Measurements from ENCODE around the gene FLNA.
A peak's percentile ranks its signal among the peaks of the same experiment; 100 is the strongest.
"Not testable (repeated sequence)": the region's sequence is repeated elsewhere in the genome, so short reads cannot be mapped to it uniquely, and the experiment has no call there.

FLNA gene

DNA sequence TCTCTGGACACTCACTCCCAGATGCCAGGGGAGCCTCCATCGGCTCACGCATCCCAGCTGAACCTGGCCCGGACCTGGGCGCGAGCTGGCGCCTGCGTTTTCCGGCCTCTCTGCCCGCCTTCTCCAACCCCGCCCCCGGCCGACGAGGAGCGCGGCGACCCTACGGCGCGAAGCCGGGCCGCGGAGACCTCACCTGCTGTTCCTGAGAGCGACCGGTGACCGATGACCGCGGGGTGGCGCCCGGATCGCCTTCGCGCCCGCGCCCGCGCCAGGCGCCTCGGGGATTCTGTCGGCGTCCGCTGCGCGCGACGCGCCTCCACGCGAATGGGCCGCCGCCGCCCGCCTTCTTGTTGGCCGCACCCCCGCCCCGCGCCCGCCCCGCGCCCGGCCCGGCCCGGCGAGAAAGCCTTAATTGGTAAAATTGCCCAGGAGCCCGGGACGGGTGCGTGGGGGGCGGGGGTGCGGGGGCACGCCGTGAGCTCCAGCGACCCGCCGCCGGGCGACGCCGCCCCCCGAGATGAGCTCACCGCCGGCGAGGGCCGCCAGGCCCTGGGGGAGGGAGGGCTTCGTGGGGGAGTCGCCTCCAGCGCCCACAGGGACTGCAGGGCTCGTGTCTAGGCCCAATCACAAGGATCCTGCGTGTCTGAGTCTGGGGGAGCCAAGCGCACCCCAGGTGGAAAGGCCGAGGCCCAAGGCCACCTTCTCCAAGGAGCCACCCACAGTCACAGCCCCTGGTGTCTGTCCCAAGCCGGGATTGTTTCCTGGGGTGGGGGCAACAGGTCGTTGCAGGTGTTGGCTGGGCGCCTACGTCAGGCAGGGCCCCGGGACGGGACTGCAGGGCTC, at the start of gene FLNA:
TSS of gene FLNA (minus strand) at position 322 of the 843 bp plus-strand sequence. CDS start 3,389 bp downstream, outside the sequence.
- no peak for DNase-seq

GRCh38 chrX:154420402-154420756, 45.9 kb upstream of the FLNA start:
- DNase-seq, result no peak

DNA sequence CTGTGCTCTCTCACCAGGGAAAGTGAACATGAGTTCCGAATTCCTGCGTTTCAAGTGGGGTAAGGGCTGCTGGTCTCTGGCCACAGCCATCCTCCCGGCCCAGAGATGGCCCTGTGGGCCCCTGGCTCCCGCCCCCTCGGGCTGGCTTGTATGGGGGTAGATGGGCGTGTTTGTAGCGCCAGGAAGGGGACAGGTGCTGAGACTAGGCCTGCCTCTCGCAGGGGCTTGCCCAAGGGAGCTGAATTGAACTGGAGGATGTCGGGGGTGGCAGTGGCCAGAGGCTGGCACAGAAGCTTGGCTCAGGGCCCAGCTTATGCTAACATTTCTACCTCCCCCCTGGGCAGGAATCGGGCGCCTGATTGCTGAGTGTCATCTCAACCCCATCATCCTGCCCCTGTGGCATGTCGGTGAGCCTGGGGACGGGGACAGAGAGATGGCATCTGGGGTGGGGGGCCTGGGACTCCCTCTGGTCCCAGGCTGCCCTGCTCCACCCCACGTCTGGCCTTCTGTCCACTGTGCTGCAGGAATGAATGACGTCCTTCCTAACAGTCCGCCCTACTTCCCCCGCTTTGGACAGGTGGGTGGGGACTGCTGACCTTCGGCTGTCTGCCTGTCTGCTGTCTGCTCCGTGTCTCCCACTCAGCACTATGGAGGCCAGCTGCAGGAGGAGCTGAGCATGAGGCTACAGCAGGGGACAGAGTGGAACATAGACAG, 45.4 kb upstream of the FLNA start:
- DNase-seq, result no peak

GRCh38 chrX:154419189-154419588, 44.8 kb upstream of the FLNA start:
- no peak for DNase-seq

DNA sequence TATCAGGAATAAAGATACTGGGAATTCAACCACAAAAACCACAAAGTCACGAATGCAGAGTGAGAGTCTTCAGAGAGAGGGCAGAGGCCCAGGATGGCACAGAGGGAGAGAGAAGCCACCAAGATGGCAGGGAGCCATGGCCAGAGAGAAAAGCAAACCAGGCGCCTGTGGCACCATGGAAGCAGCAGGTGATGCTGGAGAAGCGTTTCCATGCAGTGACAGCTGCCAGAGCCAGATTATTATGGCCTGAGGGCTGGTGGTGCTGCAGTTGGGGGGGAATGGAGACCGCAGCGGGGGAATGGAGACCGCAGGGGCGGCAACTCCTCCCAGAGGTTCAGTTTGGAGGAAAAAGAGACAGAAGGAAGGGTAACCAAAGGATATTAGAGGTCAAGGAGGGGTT, 42.7 kb upstream of the FLNA start:
- DNase-seq, result no peak

- DNase-seq, result no peak
Observed at GRCh38 chrX:154413142-154413541, 38.7 kb upstream of the FLNA start.

- peak; percentile 39 for DNase-seq
Observed at GRCh38 chrX:154412468-154412867, 38.0 kb upstream of the FLNA start.

GRCh38 chrX:154411981-154412340, 37.5 kb upstream of the FLNA start:
- peak; percentile 11 for DNase-seq

- peak; percentile 78 for DNase-seq
Observed at GRCh38 chrX:154409222-154409871, 34.9 kb upstream of the FLNA start, which contains the start of gene DNASE1L1. Gene DNASE1L1, minus strand, starts transcription at chrX:154409254. Its CDS starts 3,686 bp downstream, at chrX:154405568.

DNA sequence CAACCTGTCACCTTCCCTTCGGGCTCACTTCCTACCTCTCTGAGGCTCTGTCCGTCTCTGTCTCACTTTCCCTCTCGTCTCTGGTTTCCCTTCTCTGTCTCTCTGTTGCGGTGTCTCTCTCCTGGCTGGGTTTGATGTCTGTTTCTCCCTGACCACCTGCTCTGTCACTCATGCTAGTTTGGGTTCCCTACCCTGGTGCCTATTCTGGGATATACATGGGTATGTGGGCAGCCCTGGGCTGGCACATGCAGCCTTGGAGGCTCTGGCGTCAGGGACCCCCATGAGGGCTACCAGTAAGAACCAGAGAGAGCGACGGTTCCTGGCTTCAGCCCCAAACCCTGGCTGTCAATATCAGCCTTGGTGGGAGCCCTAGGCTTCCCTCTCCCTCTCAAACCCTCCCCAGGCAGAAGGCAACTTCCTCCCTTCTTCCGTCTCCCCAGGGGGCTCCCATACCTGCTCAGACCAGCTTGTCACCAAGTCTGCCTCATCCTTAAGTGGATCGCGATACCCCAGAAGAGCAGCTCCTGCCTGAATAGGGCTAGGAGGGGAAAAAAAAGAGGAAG, 34.3 kb upstream of the FLNA start:
- DNase-seq, result no peak

DNA sequence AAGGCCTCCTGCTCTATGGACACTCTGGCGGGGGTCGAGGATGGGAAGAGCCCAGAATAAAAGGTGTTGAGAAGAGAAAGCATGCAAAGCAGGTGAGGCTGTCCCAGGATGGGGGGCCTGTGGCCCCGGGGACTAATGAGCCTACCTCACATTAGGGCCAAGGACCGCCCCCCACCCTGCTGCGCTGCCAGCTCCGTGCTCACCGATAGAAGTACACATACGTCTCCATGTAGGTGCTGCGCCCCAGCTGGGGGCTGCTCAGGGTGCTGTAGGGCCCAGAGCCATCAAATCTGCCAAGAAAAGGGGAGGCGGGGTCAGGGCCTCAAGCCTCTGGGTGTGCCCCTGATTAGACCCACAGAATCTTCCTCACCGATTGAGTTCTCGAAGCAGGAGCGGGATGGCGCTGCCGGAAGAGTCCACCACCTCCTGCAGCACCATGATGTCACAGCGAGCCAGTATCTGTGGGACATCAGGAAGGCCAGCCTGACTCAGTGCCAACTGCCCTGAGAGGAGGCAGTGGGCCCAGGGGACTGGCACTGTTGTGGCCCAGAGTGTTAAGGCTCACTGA, 30.3 kb upstream of the FLNA start:
- no peak for DNase-seq

- no peak for DNase-seq
Observed at GRCh38 chrX:154403858-154404257, 29.4 kb upstream of the FLNA start.

DNA sequence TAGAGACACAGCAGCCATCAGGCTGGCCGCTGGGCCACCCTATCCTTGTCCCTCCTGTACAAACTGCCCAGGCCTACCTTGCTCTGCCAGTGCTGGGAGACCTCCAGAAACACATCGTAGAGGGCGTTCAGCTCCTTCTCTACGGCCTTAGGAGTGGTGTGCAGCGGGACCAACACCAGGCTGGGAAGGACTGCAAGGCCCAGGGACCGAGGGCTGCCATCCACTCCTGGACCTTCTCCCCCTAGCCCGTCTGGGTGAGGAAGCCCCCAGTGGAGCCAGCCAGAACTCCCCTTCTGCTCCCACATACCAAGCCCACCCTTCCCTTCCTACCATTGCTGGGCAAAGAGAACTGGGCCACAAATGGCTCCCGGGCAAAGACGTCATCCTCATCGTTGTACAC, 28.8 kb upstream of the FLNA start:
- DNase-seq, result no peak

DNA sequence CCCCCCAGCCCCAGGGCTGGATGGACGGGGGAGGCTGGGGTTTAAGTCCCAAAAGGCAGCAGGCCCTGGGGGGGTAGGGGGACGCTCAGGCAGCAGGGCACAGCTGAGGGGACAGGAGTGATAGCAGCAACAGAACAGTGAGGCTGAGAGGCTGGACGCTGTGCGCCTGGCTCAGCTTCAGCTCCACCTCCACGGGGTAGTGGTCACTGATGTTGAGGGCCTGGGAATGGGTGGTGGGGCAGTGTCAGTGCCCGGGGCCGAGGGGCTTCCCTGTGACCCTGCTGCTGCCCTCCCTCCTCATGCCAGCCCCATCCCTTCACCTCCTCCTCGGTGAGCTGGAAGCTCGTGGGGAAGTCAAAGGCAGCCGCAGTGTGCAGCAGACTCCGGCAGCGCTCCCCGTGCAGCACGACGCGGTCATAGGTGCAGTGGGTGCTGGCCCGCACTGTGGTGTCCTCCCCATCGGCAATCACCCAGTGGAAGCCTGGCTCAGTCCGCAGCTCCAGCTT, 28.2 kb upstream of the FLNA start:
- no peak for DNase-seq

DNA sequence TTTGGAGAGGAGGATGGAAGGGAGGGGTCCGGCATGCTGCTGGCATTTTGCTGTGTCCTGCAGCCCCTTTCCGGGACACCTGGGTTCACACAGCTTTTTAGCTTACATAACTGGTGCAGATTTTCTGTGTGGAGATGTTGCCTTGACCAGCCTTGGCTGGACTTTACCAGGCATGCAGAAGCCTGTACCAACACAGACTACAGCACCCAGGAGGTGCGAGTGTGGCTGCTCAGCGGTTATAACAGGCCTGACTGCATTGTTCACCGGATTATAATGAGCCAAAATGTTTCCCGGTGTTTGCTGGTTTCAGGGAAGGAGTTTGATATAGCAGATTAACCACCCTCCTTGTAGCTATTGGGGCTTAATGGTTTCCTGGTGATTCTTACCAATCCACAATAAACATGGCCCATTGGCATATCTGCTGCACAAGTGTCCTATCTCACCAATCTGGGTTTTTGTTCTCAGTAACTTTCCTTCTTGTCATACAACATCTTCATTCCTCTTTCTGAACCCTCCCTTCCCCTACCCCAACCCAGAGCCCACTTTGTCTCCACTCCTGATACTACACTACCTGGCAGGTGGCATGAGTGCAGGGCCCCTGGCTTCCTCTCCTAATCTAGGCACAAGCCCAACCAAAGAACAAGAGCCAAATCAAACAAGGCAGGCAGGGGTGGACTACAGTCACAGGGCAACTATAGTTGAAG, 27.6 kb upstream of the FLNA start:
- peak; percentile 33 for DNase-seq

DNA sequence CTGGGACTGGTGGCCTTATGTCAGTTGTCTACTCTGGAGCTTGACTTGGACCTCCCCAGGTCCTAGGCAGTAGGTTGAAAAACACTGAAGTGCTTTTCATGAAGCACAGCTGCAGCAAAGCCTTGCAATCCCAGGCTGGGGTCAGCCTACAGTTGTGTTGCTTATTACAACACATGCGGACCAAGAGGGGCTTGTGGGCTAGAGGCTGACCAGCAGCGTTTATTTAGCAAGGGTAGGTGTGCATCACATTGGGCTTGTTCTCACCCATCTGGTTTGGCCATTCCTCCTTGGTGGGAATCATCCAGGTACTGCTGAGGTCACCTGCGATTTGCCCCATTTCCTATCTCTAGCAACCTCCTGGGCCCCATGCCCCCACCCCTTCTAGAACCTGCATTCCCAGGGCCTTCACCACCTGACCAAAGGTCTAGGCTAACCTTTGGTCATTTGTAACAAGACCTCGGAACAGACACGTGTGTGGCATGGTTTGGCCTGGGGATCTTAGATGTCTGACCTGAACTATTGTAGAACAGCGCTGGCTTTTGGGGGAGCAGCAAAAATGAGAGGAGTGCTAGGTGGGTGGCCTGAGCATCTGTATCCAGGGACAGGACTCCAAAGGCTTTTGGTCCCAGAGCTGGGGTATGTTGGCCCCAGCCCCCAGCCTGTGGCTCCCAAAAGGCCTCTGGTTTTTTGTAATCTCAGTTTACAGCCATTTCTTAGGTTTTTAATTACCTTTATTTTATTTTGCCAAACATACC, 26.8 kb upstream of the FLNA start:
- DNase-seq, result peak; percentile 33

DNA sequence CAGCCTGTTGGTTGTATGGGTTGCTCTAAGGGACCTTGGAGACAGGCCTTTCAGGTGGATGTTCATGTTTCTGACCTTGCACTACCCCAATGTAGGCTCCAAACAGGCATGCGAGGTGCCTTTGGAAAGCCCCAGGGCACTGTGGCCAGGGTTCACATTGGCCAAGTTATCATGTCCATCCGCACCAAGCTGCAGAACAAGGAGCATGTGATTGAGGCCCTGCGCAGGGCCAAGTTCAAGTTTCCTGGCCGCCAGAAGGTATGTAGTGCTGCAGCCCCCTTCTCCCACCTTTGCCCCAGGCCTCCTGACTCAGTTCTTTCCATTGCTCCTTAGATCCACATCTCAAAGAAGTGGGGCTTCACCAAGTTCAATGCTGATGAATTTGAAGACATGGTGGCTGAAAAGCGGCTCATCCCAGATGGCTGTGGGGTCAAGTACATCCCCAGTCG, 26.0 kb upstream of the FLNA start:
- not testable (repeated sequence) for DNase-seq

DNA sequence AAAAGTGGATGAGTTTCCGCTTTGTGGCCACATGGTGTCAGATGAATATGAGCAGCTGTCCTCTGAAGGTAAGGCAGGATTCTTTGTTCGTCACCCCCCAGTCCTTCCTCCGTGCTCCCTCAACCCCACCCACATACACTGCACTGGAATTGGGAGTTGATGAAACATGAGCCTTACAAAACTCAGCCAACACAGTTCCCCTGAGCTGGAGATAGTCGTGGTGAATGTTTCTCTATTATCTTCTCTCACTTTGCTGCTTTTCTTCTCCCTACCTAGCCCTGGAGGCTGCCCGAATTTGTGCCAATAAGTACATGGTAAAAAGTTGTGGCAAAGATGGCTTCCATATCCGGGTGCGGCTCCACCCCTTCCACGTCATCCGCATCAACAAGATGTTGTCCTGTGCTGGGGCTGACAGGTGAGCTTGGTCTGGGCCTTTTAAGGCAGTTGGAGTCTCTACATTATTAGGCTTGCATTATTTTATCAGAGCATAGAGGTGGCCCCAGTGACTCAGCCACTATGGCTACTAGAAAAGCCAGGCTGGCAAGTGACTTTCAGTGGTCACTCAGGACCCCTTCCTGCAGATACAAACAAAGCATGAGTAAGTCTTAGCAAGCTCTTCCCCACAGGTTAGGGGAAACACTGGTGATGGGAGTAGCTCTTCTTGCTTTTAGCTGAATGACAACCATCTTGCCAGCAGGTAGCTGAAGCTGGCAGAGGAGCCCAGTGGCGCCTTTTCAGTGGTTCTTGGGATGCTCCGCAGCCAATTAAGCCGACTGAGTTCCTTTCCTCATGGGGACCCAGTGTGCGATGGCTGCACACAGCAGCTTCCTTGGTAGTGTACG, 25.3 kb upstream of the FLNA start:
- DNase-seq, result no peak

DNA sequence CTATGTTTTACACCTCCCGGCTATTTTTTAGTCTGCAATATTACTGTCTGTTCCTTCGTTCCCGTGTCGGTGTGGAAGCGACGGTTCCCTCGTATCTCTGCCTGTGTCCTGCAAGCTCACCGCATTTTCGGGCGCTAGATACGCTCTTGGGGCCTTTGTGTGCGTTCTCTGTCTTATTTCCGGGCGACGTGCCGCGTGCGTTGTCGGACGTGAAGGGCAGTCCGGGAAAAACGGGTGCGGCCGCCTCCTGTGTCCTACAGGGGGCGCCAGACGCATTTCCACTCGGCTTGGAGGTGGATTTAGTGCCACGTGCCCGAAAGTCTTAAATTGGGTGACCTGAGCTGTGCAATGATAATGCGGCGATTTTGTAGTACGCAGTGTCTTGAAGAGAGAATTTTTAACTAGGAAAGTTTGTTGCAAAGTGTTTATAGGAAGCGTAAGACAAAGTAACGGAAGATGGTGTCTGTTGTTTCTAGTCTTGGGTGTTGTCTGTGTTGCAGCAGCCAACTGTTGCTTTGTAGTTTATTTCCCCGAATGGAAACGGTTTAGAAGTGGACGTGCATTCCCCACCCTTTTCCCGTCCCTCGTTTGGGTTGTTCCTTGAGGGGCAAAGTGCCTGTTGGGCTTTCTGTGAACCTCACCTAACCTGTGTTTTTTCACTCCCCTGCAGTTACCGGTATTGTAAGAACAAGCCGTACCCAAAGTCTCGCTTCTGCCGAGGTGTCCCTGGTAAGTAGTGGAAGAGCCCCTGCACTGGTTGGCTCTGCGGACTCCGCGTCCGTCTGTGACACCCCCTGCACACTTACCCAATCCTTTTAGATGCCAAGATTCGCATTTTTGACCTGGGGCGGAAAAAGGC, 24.5 kb upstream of the FLNA start:
- peak; percentile 72 for DNase-seq
